Stimulated activated CD4-positive, alpha-beta T cell treated with anti-CD3 and anti-CD28 coated beads, TNF-alpha, amount 100 ng/mL, for 1 hour (primary cell): ENCODE results near the gene CMIP.

Experiments used
- DNase-seq, 3 donors: peaks; one replicate each; pipeline ENCODE4 v3.0.0-alpha.2; 2020; ENCODE audit warnings: low read depth in 3 of 3, low spot score in 1 of 3

Gene CMIP

GRCh38 chr16:81446907-81447268 is 2.3 kb downstream of the CMIP start:
- DNase-seq: no peak

GRCh38 chr16:81447383-81448101 is 2.9 kb downstream of the CMIP start:
- DNase-seq: no peak

GRCh38 chr16:81448154-81449131 is 3.8 kb downstream of the CMIP start:
- DNase-seq: no peak

- no peak for DNase-seq
These were observed 4.6 kb downstream of the CMIP start for GRCh38 chr16:81449241-81449640.

- DNase-seq: no peak
These were observed 5.4 kb downstream of the CMIP start for GRCh38 chr16:81449899-81450608.

GRCh38 chr16:81450783-81451491 is 6.3 kb downstream of the CMIP start:
- DNase-seq: no peak

GRCh38 chr16:81451753-81452680 is 7.4 kb downstream of the CMIP start:
- no peak for DNase-seq

- no peak for DNase-seq
These were observed 8.6 kb downstream of the CMIP start for GRCh38 chr16:81453091-81453728.

- DNase-seq: no peak
These were observed 9.4 kb downstream of the CMIP start for GRCh38 chr16:81454044-81454443.

- DNase-seq: no peak
These were observed 10.4 kb downstream of the CMIP start for GRCh38 chr16:81455006-81455405.

- no peak for DNase-seq
These were observed 11.3 kb downstream of the CMIP start for GRCh38 chr16:81455720-81456494.

- DNase-seq: no peak
These were observed 12.1 kb downstream of the CMIP start for GRCh38 chr16:81456523-81457325.

- DNase-seq: no peak
These were observed 12.9 kb downstream of the CMIP start for GRCh38 chr16:81457326-81458133.

GRCh38 chr16:81458149-81458669 is 13.6 kb downstream of the CMIP start:
- DNase-seq: no peak

GRCh38 chr16:81458827-81459598 is 14.4 kb downstream of the CMIP start:
- no peak for DNase-seq

- no peak for DNase-seq
These were observed 15.5 kb downstream of the CMIP start for GRCh38 chr16:81460075-81460474.
